ENCODE measurements around the gene FSHR. TPM values are rescaled to one million over a fixed set of nuclear protein-coding genes. Genes with fewer than 3 reads are reported as not detected.

FSHR gene
- total and polyA plus RNA-seq, 7 donors = not detected

GRCh38 chr2:48952614-48953013, 201.7 kb downstream of the FSHR start:
- Histone ChIP-seq H3K4me3 (no peak overlapping the region), H3K27ac (no peak overlapping the region), H3K9me3 (no peaks in the 10 kb centered on the region), H3K36me3 (no peaks in the 10 kb centered on the region), H3K4me1 (peaks cover 0 to 15% (median 10%) of the 10 kb centered on the region in 4 donors), H3K27me3 (peaks cover 0 to 31% (median 0%) of the 10 kb centered on the region in 3 donors)
- intact Hi-C loops (cut with DNase I) = no loop called here
- WGBS, 2 donors = 72 to 90% methylated on average over 3 of the region's 3 CpGs
- no peak for DNase-seq
- TF ChIP-seq POLR2A (IDR thresholded peaks at IDR 0.05) = no peak
- no peak for TF ChIP-seq CTCF (IDR thresholded peaks at IDR 0.05)
- no peak for TF ChIP-seq EP300 (IDR thresholded peaks at IDR 0.05)
- TF ChIP-seq POLR2AphosphoS5 (IDR thresholded peaks at IDR 0.05) = no peak

DNA sequence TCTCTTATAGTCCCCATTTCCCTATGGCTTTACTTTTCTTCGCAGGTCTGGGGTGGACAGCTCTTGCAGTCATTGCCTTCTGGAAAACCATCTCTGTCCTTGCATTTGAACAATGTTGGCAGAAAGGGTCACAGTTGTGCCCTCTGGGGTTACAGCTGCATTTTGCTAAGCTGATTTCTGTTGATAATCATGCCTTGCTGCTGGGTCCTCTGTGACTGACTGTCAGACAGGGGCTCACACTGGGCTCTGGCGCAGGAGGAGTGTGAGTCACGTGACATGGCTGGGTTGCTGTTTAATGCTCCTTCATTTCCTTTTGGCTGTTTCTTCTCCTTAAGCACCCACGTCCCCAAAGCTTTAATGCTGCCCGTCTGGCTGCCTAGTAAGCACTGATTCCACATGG, 202.2 kb downstream of the FSHR start:
- Histone ChIP-seq H3K4me3 (no peak overlapping the region), H3K4me1 (peaks cover 0 to 15% (median 10%) of the 10 kb centered on the region in 4 donors), H3K27me3 (peaks cover 0 to 27% (median 0%) of the 10 kb centered on the region in 3 donors), H3K27ac (no peak overlapping the region), H3K9me3 (no peaks in the 10 kb centered on the region), H3K36me3 (no peaks in the 10 kb centered on the region)
- TF ChIP-seq EP300 (IDR thresholded peaks at IDR 0.05) = no peak
- no peak for TF ChIP-seq POLR2A (IDR thresholded peaks at IDR 0.05)
- no peak for TF ChIP-seq CTCF (IDR thresholded peaks at IDR 0.05)
- TF ChIP-seq POLR2AphosphoS5 (IDR thresholded peaks at IDR 0.05) = no peak
- no peak for DNase-seq
- intact Hi-C loops (cut with DNase I) = no loop called here
- WGBS, 2 donors = 63 to 67% methylated on average over 5 of the region's 5 CpGs

- Histone ChIP-seq H3K4me1 (peaks cover 0 to 18% (median 10%) of the 10 kb centered on the region in 4 donors), H3K4me3 (no peak overlapping the region), H3K27me3 (peaks cover 0 to 28% (median 0%) of the 10 kb centered on the region in 3 donors), H3K27ac (no peak overlapping the region), H3K9me3 (no peaks in the 10 kb centered on the region), H3K36me3 (no peaks in the 10 kb centered on the region)
- intact Hi-C loops (cut with DNase I) = loop anchor here (5.0 kb wide), 1 partner anchor 1454 kb away; no protein-coding TSS in a partner anchor
- WGBS, 2 donors = 45 to 58% methylated on average over 6 of the region's 6 CpGs
- TF ChIP-seq POLR2AphosphoS5 (IDR thresholded peaks at IDR 0.05) (peak in 2 of 4 donors; percentile 38 to 51), EP300 (IDR thresholded peaks at IDR 0.05) (no peak)
- DNase-seq = no peak
Measured at GRCh38 chr2:48948400-48949125, 205.8 kb downstream of the FSHR start.

- peaks cover 0 to 25% (median 0%) of the 10 kb centered on the region in 3 donors for H3K27me3 ChIP-seq
- 47 to 49% methylated on average over 2 of the region's 2 CpGs for WGBS, 2 donors
- H3K27ac ChIP-seq = no peak overlapping the region
- H3K36me3 ChIP-seq = no peaks in the 10 kb centered on the region
- no peaks in the 10 kb centered on the region for H3K9me3 ChIP-seq
- H3K4me1 ChIP-seq = peaks cover 0 to 24% (median 10%) of the 10 kb centered on the region in 4 donors
- no peak overlapping the region for H3K4me3 ChIP-seq
- peak; percentile 69 for DNase-seq
- intact Hi-C loops (cut with DNase I) = loop anchor here (5.0 kb wide), 1 partner anchor 1456 kb away; no protein-coding TSS in a partner anchor
- TF ChIP-seq CTCF (IDR thresholded peaks at IDR 0.05) (peak; percentile 40 to 90 (median 86)), POLR2AphosphoS5 (IDR thresholded peaks at IDR 0.05) (peak in 3 of 4 donors; percentile 14 to 80 (median 73)), POLR2A (IDR thresholded peaks at IDR 0.05) (no peak), EP300 (IDR thresholded peaks at IDR 0.05) (no peak)
Measured at GRCh38 chr2:48946449-48947048, 207.8 kb downstream of the FSHR start.

DNA sequence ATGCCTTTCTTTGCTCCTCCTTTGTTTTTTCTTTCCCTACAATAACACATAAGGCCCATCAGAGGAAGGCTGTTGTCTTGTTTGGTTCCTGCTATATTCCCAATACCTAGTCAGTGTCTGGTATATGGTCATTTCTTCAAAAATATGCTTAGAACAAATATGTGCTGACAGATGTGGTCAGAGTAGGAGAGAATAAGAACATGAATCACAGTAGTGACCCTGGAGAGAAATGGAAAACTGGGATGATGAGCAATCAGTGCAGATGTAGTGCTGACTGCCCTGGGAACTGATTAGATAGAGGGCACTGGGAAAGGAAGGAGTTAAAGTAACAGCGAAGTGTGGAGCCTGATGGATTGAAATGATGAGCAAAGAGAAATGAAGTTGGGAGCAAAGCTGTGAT, 209.4 kb downstream of the FSHR start:
- DNase-seq = no peak
- H3K36me3 ChIP-seq = no peaks in the 10 kb centered on the region
- H3K4me1 ChIP-seq = peaks cover 0 to 24% (median 10%) of the 10 kb centered on the region in 4 donors
- intact Hi-C loops (cut with DNase I) = loop anchor here (5.0 kb wide), 1 partner anchor 1457 kb away; no protein-coding TSS in a partner anchor
- no peak overlapping the region for H3K27ac ChIP-seq
- 81 to 89% methylated on average over 1 of the region's 1 CpG for WGBS, 2 donors
- no peak overlapping the region for H3K4me3 ChIP-seq
- no peak for TF ChIP-seq POLR2AphosphoS5 (IDR thresholded peaks at IDR 0.05)
- no peak for TF ChIP-seq EP300 (IDR thresholded peaks at IDR 0.05)
- no peak for TF ChIP-seq CTCF (IDR thresholded peaks at IDR 0.05)
- no peak for TF ChIP-seq POLR2A (IDR thresholded peaks at IDR 0.05)
- H3K9me3 ChIP-seq = no peaks in the 10 kb centered on the region
- peaks cover 0 to 26% (median 0%) of the 10 kb centered on the region in 3 donors for H3K27me3 ChIP-seq

Data from sigmoid colon (tissue), 7 donors.